IMR-90 (cell line): ENCODE data around the gene UST.
"Not testable (repeated sequence)": the region's sequence is repeated elsewhere in the genome, so short reads cannot be mapped to it uniquely, and the experiment has no call there.

Source experiments
- POLR2A ChIP-seq: IDR thresholded peaks from 2 replicates; pipeline ENCODE4 v1.6.1; 2012; ENCODE audit warnings: mild to moderate bottlenecking, low read depth, low read length
- TF ChIP-seq, protein P1 (sequence below): conservative IDR thresholded peaks from 2 replicates; pipeline ENCODE4 v1.5.1; 2012; ENCODE audit warnings: mild to moderate bottlenecking, low read depth, low read length, improper control_type of control experiment

DNA sequence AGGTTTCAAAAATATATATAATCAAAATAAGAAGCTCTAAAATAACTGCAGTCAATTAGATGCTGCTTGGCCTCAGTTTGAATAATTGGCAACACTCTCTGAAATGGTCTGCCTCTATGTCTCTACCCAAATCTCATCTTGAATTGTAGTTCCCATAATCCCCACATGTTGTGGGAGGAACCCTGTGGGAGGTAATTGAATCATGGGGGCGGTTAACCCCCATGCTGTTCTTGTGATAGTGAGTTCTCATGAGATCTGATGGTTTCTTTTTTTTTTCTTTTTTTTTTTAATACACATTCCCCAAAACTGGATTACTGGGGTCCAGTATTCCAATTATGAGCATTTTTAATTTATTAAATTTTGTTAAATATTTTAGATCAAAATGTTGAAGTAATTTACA is 8.5 kb downstream of the UST start:
- TF ChIP-seq POLR2A = not testable (repeated sequence)
- TF ChIP-seq, protein P1, sequence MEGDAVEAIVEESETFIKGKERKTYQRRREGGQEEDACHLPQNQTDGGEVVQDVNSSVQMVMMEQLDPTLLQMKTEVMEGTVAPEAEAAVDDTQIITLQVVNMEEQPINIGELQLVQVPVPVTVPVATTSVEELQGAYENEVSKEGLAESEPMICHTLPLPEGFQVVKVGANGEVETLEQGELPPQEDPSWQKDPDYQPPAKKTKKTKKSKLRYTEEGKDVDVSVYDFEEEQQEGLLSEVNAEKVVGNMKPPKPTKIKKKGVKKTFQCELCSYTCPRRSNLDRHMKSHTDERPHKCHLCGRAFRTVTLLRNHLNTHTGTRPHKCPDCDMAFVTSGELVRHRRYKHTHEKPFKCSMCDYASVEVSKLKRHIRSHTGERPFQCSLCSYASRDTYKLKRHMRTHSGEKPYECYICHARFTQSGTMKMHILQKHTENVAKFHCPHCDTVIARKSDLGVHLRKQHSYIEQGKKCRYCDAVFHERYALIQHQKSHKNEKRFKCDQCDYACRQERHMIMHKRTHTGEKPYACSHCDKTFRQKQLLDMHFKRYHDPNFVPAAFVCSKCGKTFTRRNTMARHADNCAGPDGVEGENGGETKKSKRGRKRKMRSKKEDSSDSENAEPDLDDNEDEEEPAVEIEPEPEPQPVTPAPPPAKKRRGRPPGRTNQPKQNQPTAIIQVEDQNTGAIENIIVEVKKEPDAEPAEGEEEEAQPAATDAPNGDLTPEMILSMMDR = not testable (repeated sequence)
